ENCODE data around the gene SNAPC1. TPM values are rescaled to one million over a fixed set of nuclear protein-coding genes. Genes with fewer than 3 reads are reported as not detected.
"Not testable (repeated sequence)": the region's sequence is repeated elsewhere in the genome, so short reads cannot be mapped to it uniquely, and the experiment has no call there.

The SNAPC1 gene
- total and polyA plus RNA-seq, 10 of the 15 experiments (the other 5 are each of a cell fraction or from before 2014, with no cell fraction given) = 4.5 to 12.0 (median 7.4) TPM

DNA sequence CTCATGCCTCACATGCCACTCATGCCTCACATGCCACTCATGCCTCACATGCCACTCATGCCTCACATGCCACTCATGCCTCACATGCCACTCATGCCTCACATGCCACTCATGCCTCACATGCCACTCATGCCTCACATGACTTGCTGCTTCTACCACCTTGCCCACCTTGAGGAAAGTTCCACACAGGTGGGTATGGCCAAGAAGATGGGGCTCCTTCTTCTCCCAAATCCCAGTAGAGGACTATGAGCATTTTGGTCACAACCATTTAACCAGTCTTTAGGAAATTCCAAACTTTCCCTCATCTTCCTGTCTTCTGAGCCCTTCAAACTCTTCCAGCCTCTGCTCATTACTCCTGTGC lies 6.9 kb upstream of the SNAPC1 start:
- POLR2A ChIA-PET = interaction anchor here (1.0 kb wide), 1 partner anchor 12 kb away, joined by 4 read pairs; no protein-coding TSS in a partner anchor
- TF ChIP-seq, protein P1, sequence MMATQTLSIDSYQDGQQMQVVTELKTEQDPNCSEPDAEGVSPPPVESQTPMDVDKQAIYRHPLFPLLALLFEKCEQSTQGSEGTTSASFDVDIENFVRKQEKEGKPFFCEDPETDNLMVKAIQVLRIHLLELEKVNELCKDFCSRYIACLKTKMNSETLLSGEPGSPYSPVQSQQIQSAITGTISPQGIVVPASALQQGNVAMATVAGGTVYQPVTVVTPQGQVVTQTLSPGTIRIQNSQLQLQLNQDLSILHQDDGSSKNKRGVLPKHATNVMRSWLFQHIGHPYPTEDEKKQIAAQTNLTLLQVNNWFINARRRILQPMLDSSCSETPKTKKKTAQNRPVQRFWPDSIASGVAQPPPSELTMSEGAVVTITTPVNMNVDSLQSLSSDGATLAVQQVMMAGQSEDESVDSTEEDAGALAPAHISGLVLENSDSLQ (IDR thresholded peaks at IDR 0.05) = peak; percentile 39; the same call in 1 of the 2 replicates
- peak; percentile 58 for TF ChIP-seq BCL3 (IDR thresholded peaks at IDR 0.05; ENCODE audit: borderline replicate concordance, insufficient read depth, low read depth, low read length, poor library complexity, severe bottlenecking)
- H3K4me2 ChIP-seq (ENCODE audit: control insufficient read depth, insufficient read depth); H2AFZ ChIP-seq (ENCODE audit: control insufficient read depth, low read depth, low read length); RAD21 ChIA-PET (ENCODE audit: unreplicated experiment); ATAC-seq; FAIRE-seq; H3K9me3 ChIP-seq (replicated peaks; ENCODE audit: control insufficient read depth, insufficient read depth, low read length); in situ Hi-C loops (cut with MboI); intact Hi-C loops (cut with micrococcal nuclease; ENCODE audit: unreplicated experiment); DNase-seq (ENCODE audit: low read depth, low spot score); H4K20me1 ChIP-seq (ENCODE audit: control insufficient read depth, insufficient read depth); H3K36me3 ChIP-seq (ENCODE audit: control insufficient read depth in 2 of 2, insufficient read depth in 2 of 2, low read length in 1 of 2); BruUV-seq (replicated peaks); H3K27me3 ChIP-seq (replicated peaks in 1 of 2; ENCODE audit: control insufficient read depth in 2 of 2, insufficient read depth in 2 of 2, low read length in 1 of 2); H3K9ac ChIP-seq (ENCODE audit: control insufficient read depth, insufficient read depth, low read length); SMC1A ChIA-PET (ENCODE audit: uncharacterized antibody, unreplicated experiment); H3K79me2 ChIP-seq (ENCODE audit: control insufficient read depth, insufficient read depth, low read length); H3K27ac ChIP-seq (ENCODE audit: control insufficient read depth, insufficient read depth); H3K4me3 ChIP-seq: not testable (repeated sequence)
- peaks cover 15% of the 10 kb centered on the region for H3K4me1 ChIP-seq (ENCODE audit: control insufficient read depth, insufficient read depth, low read length)
- CTCF ChIA-PET = interaction anchor here (4.9 kb wide), 1 partner anchor 82 kb away, joined by 37 read pairs; no protein-coding TSS in a partner anchor

DNA sequence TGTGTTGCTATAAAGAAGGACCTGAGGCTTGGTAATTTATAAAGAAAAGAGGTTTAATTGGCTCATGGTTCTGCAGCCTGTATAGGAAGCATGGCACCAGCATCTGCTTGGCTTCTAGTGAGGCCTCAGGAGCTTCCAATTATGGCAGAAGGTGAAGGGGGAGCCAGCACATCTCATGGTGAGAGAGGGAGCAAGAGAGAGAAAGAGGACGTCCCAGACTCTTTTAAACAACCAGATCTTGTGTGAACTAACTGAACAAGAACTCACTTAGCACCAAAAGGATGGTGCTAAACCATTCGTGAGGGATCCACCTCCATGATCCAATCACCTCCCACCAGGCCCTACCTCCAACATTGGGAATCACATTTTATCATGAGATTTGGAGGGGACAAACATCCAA lies 6.1 kb upstream of the SNAPC1 start:
- H4K20me1 ChIP-seq (ENCODE audit: control insufficient read depth, insufficient read depth) = no peaks in the 10 kb centered on the region
- CTCF ChIA-PET = interaction anchor here (0.5 kb wide), 1 partner anchor 11 kb away, joined by 3 read pairs; no protein-coding TSS in a partner anchor
- H3K9me3 ChIP-seq (replicated peaks; ENCODE audit: control insufficient read depth, insufficient read depth, low read length) = no peaks in the 10 kb centered on the region
- SMC1A ChIA-PET (ENCODE audit: uncharacterized antibody, unreplicated experiment) = no interaction called here
- POLR2A ChIA-PET = interaction anchor here (1.0 kb wide), 1 partner anchor 13 kb away, joined by 4 read pairs; no protein-coding TSS in a partner anchor
- H3K4me2 ChIP-seq (ENCODE audit: control insufficient read depth, insufficient read depth) = no peak overlapping the region
- H3K36me3 ChIP-seq (ENCODE audit: control insufficient read depth in 2 of 2, insufficient read depth in 2 of 2, low read length in 1 of 2) = no peaks in the 10 kb centered on the region
- no peak overlapping the region for H3K27ac ChIP-seq (ENCODE audit: control insufficient read depth, insufficient read depth)
- peaks cover 2% of the 10 kb centered on the region for H3K79me2 ChIP-seq (ENCODE audit: control insufficient read depth, insufficient read depth, low read length)
- H2AFZ ChIP-seq (ENCODE audit: control insufficient read depth, low read depth, low read length) = no peak overlapping the region
- FAIRE-seq = no peak
- RAD21 ChIA-PET (ENCODE audit: unreplicated experiment) = interaction anchor here (1.0 kb wide), 1 partner anchor 93 kb away, joined by 3 read pairs; no protein-coding TSS in a partner anchor
- in situ Hi-C loops (cut with MboI) (no loop called here), intact Hi-C loops (cut with micrococcal nuclease; ENCODE audit: unreplicated experiment) (no loop called here)
- no peak for TF ChIP-seq ZSCAN29 (IDR thresholded peaks at IDR 0.05)
- TF ChIP-seq CEBPB (IDR thresholded peaks at IDR 0.05; ENCODE audit: borderline replicate concordance in 1 of 2, low read depth in 2 of 2, low read length in 2 of 2) = no peak
- TF ChIP-seq MXI1 (IDR thresholded peaks at IDR 0.05; ENCODE audit: low read depth, low read length) = no peak
- TF ChIP-seq STAT1 (conservative IDR thresholded peaks at IDR 0.05) = no peak
- TF ChIP-seq ZNF217 (IDR thresholded peaks at IDR 0.05) = no peak
- TF ChIP-seq, protein P2, sequence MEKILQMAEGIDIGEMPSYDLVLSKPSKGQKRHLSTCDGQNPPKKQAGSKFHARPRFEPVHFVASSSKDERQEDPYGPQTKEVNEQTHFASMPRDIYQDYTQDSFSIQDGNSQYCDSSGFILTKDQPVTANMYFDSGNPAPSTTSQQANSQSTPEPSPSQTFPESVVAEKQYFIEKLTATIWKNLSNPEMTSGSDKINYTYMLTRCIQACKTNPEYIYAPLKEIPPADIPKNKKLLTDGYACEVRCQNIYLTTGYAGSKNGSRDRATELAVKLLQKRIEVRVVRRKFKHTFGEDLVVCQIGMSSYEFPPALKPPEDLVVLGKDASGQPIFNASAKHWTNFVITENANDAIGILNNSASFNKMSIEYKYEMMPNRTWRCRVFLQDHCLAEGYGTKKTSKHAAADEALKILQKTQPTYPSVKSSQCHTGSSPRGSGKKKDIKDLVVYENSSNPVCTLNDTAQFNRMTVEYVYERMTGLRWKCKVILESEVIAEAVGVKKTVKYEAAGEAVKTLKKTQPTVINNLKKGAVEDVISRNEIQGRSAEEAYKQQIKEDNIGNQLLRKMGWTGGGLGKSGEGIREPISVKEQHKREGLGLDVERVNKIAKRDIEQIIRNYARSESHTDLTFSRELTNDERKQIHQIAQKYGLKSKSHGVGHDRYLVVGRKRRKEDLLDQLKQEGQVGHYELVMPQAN (conservative IDR thresholded peaks at IDR 0.05) = no peak
- TF ChIP-seq HDAC6 (IDR thresholded peaks at IDR 0.05; ENCODE audit: unreplicated experiment) = no peak
- TF ChIP-seq PAX5 (IDR thresholded peaks at IDR 0.05; ENCODE audit: borderline replicate concordance, low read depth, low read length) = no peak
- no TSS peak for BruUV-seq (replicated peaks)
- no peak for DNase-seq (ENCODE audit: low read depth, low spot score)
- H3K9ac ChIP-seq (ENCODE audit: control insufficient read depth, insufficient read depth, low read length) = no peak overlapping the region
- H3K4me3 ChIP-seq = no peak overlapping the region
- H3K27me3 ChIP-seq (replicated peaks in 1 of 2; ENCODE audit: control insufficient read depth in 2 of 2, insufficient read depth in 2 of 2, low read length in 1 of 2) = no peaks in the 10 kb centered on the region
- peaks cover 15% of the 10 kb centered on the region for H3K4me1 ChIP-seq (ENCODE audit: control insufficient read depth, insufficient read depth, low read length)
- no peak for ATAC-seq
- 23% methylated on average over 2 of the region's 2 CpGs for WGBS (ENCODE audit: insufficient coverage, insufficient replicate concordance, low lambda C conversion rate, missing lambda C conversion rate)

All from GM12878 (cell line).